Sigmoid colon (tissue), 7 donors: ENCODE measurements around the gene N4BP2L1. TPM values are rescaled to one million over a fixed set of nuclear protein-coding genes. Genes with fewer than 3 reads are reported as not detected.

Experiments
- DNase-seq: peaks from one replicate; pipeline ENCODE4 v3.0.0-alpha.2; 2019
- H3K27ac ChIP-seq, 4 donors: fragments of 200-600 bp; sonication (generic); one replicate each; pipeline ENCODE4 v1.5.1; 2016 to 2019; ENCODE audit warnings: mild to moderate bottlenecking in 1 of 4
- H3K27me3 ChIP-seq, 3 donors: fragments of 200-600 bp; sonication (generic); one replicate each; pipeline ENCODE4 v1.5.1; 2019; ENCODE audit warnings: mild to moderate bottlenecking in 1 of 3
- H3K36me3 ChIP-seq, 4 donors: fragments of 200-600 bp; sonication (generic); one replicate each; pipeline ENCODE4 v1.5.1; 2016 to 2019
- H3K4me1 ChIP-seq, 4 donors: fragments of 200-600 bp; sonication (generic); one replicate each; pipeline ENCODE4 v1.5.1; 2017 to 2019
- H3K4me3 ChIP-seq, 4 donors: fragments of 200-600 bp; sonication (generic); one replicate each; pipeline ENCODE4 v1.5.1; 2017 to 2019; ENCODE audit warnings: mild to moderate bottlenecking in 2 of 4, moderate library complexity in 1 of 4
- H3K9me3 ChIP-seq, 4 donors: fragments of 200-600 bp in 3 of 4; sonication (generic) in 3 of 4; one replicate each; pipeline versions ENCODE4 v1.5.1 to v1.6.1; 2013 to 2019
- CTCF ChIP-seq, 4 experiments: fragments of 450-650 bp in 3 of 4; fragments of 200-600 bp in 1 of 4; IDR thresholded peaks; one replicate each; pipeline ENCODE4 v1.5.1; 2016 to 2019; ENCODE audit warnings: antibody characterized with exemption in 4 of 4, mild to moderate bottlenecking in 3 of 4, moderate library complexity in 2 of 4
- EP300 ChIP-seq, 4 donors: sonication (generic); formaldehyde crosslinking; IDR thresholded peaks; one replicate each; pipeline ENCODE4 v1.6.1; 2017; ENCODE audit warnings: antibody characterized with exemption in 4 of 4
- POLR2A ChIP-seq, 2 donors: fragments of 450-650 bp; IDR thresholded peaks; one replicate each; pipeline ENCODE4 v1.6.1; 2016; ENCODE audit warnings: antibody characterized with exemption in 2 of 2, mild to moderate bottlenecking in 2 of 2, moderate library complexity in 2 of 2
- POLR2AphosphoS5 ChIP-seq, 4 donors: sonication (generic); formaldehyde crosslinking; IDR thresholded peaks; one replicate each; pipeline ENCODE4 v1.6.1; 2017; ENCODE audit warnings: antibody characterized with exemption in 4 of 4
- WGBS, 2 donors: extraction: QIAGEN DNeasy Blood & Tissue Kit; methylation state at CpG; one replicate each; pipeline ENCODE4 v1.1.7; 2013; 5-methylcytosine and 5-hydroxymethylcytosine counted together
- intact Hi-C: fragments of 100-400 bp; cut with DNase I; formaldehyde crosslinking; loops from one replicate; pipeline ENCODE4 v1.15.1; 2023
- polyA plus RNA-seq, 3 donors: library from polyadenylated mRNA; stranded (reverse); fragments of 200-250 nt; gene quantifications; one replicate each; pipeline ENCODE4 v1.2.3, GENCODE V29; 2013
- total RNA-seq, 4 donors: library from RNA; depleted of rRNA; stranded (reverse); fragments of >200 nt; gene quantifications; one replicate each; pipeline ENCODE4 v1.1.0, GENCODE V29; 2016
- donor health status: healthy with polysubstance abuse.
- donor health status: Bipolar disorder and iron deficiency.
- donor health status: healthy.

Gene N4BP2L1
- total and polyA plus RNA-seq, 7 donors, result 7.8 to 34.9 (median 17.7) TPM

GRCh38 chr13:32443111-32443510 lies 15.2 kb upstream of the N4BP2L1 start:
- H3K4me1 ChIP-seq, result no peaks in the 10 kb centered on the region
- TF ChIP-seq POLR2AphosphoS5 (IDR thresholded peaks at IDR 0.05), result no peak
- TF ChIP-seq CTCF (IDR thresholded peaks at IDR 0.05), result peak in 1 of 4 experiments; percentile 17
- no peaks in the 10 kb centered on the region for H3K27me3 ChIP-seq
- 14 to 33% methylated on average over 2 of the region's 2 CpGs for WGBS, 2 donors
- no peak overlapping the region for H3K4me3 ChIP-seq
- peaks cover 0 to 25% (median 0%) of the 10 kb centered on the region in 4 donors for H3K36me3 ChIP-seq
- no peak for DNase-seq
- no peak overlapping the region for H3K27ac ChIP-seq
- no peaks in the 10 kb centered on the region for H3K9me3 ChIP-seq
- intact Hi-C loops, result no loop called here

- Histone ChIP-seq H3K36me3 (peaks cover 0 to 36% (median 0%) of the 10 kb centered on the region in 4 donors), H3K4me3 (no peak overlapping the region), H3K9me3 (no peaks in the 10 kb centered on the region), H3K4me1 (no peaks in the 10 kb centered on the region), H3K27me3 (no peaks in the 10 kb centered on the region), H3K27ac (no peak overlapping the region)
- WGBS, 2 donors, result 95 to 98% methylated on average over 4 of the region's 4 CpGs
- intact Hi-C loops, result no loop called here
- no peak for TF ChIP-seq CTCF (IDR thresholded peaks at IDR 0.05)
- TF ChIP-seq POLR2AphosphoS5 (IDR thresholded peaks at IDR 0.05), result no peak
- TF ChIP-seq POLR2A (IDR thresholded peaks at IDR 0.05), result no peak
- no peak for DNase-seq
Measured at GRCh38 chr13:32438871-32439270, 10.9 kb upstream of the N4BP2L1 start.

- intact Hi-C loops, result no loop called here
- Histone ChIP-seq H3K4me1 (peaks cover 0 to 23% (median 8%) of the 10 kb centered on the region in 4 donors), H3K4me3 (no peak overlapping the region), H3K27ac (no peak overlapping the region), H3K27me3 (no peaks in the 10 kb centered on the region), H3K9me3 (no peaks in the 10 kb centered on the region), H3K36me3 (peaks cover 0 to 16% (median 0%) of the 10 kb centered on the region in 4 donors)
- 90 to 93% methylated on average over 3 of the region's 3 CpGs for WGBS, 2 donors
- DNase-seq, result no peak
- TF ChIP-seq CTCF (IDR thresholded peaks at IDR 0.05), result no peak
- no peak for TF ChIP-seq POLR2AphosphoS5 (IDR thresholded peaks at IDR 0.05)
- TF ChIP-seq EP300 (IDR thresholded peaks at IDR 0.05), result no peak
- TF ChIP-seq POLR2A (IDR thresholded peaks at IDR 0.05), result no peak
Measured at GRCh38 chr13:32432856-32433255, 4.9 kb upstream of the N4BP2L1 start.

- Histone ChIP-seq H3K36me3 (peaks cover 0 to 11% (median 0%) of the 10 kb centered on the region in 4 donors), H3K9me3 (no peaks in the 10 kb centered on the region), H3K4me3 (no peak overlapping the region), H3K27ac (no peak overlapping the region), H3K27me3 (no peaks in the 10 kb centered on the region), H3K4me1 (peaks cover 0 to 27% (median 13%) of the 10 kb centered on the region in 4 donors)
- 90 to 93% methylated on average over 5 of the region's 5 CpGs for WGBS, 2 donors
- no peak for DNase-seq
- intact Hi-C loops, result no loop called here
- TF ChIP-seq POLR2A (IDR thresholded peaks at IDR 0.05) (no peak), CTCF (IDR thresholded peaks at IDR 0.05) (no peak), EP300 (IDR thresholded peaks at IDR 0.05) (no peak), POLR2AphosphoS5 (IDR thresholded peaks at IDR 0.05) (no peak)
Measured at GRCh38 chr13:32431361-32431760, 3.4 kb upstream of the N4BP2L1 start.
